GM12864 (cell line): Measurements from ENCODE around the gene MTRF1L.

Experiments used
- DNase-seq: peaks from one replicate; pipeline ENCODE4 v3.0.0-alpha.2; 2011; ENCODE audit warnings: low read depth
- H3K4me3 ChIP-seq: 2 replicates; pipeline ENCODE4 v1.5.1; 2011; ENCODE audit warnings: mild to moderate bottlenecking, low read depth, low read length, control low read depth
- TF ChIP-seq, protein P1 (sequence below): IDR thresholded peaks from 2 replicates; pipeline ENCODE4 v1.5.1; 2011; ENCODE audit warnings: low read depth, mild to moderate bottlenecking, moderate library complexity, low read length, control low read depth, inconsistent platforms; ENCODE audit errors: missing control alignments

MTRF1L gene

DNA sequence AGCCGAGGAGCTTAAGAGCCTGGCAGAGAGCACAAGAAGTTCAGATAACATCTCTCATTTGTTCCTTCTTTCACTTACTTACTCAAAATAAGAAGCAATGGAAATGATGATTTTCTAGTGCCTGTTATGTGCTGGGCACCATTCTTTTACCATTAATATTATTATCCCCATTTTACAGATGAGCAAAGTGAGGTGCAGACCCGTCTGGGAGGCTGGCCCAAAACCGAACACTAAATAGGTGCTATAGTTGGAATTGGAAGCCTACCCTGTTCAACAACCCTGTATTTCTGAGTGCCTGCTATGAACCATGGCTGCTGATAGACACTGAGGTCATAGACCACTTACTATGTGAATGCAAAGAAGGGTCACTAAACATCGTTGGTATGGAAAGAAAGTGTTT lies 25.0 kb upstream of the MTRF1L start:
- DNase-seq, result no peak
- no peak overlapping the region for H3K4me3 ChIP-seq
- TF ChIP-seq, protein P1, sequence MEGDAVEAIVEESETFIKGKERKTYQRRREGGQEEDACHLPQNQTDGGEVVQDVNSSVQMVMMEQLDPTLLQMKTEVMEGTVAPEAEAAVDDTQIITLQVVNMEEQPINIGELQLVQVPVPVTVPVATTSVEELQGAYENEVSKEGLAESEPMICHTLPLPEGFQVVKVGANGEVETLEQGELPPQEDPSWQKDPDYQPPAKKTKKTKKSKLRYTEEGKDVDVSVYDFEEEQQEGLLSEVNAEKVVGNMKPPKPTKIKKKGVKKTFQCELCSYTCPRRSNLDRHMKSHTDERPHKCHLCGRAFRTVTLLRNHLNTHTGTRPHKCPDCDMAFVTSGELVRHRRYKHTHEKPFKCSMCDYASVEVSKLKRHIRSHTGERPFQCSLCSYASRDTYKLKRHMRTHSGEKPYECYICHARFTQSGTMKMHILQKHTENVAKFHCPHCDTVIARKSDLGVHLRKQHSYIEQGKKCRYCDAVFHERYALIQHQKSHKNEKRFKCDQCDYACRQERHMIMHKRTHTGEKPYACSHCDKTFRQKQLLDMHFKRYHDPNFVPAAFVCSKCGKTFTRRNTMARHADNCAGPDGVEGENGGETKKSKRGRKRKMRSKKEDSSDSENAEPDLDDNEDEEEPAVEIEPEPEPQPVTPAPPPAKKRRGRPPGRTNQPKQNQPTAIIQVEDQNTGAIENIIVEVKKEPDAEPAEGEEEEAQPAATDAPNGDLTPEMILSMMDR, result no peak

DNA sequence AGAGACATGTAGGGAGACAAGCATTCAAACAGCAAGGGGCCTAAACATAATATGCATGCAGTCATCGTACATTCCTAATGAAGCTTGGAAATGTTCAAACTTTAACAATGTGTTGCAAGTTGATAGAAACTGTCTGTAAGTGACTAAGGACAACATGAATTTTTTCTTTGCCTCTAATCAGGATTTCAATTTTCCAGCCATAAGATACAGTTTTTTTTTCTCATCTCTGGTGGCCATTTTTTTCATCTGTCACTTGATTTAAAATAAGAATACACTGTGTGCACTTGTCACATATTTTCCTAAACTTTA lies 22.2 kb upstream of the MTRF1L start:
- TF ChIP-seq, protein P1, result no peak
- no peak for DNase-seq
- H3K4me3 ChIP-seq, result no peak overlapping the region

DNA sequence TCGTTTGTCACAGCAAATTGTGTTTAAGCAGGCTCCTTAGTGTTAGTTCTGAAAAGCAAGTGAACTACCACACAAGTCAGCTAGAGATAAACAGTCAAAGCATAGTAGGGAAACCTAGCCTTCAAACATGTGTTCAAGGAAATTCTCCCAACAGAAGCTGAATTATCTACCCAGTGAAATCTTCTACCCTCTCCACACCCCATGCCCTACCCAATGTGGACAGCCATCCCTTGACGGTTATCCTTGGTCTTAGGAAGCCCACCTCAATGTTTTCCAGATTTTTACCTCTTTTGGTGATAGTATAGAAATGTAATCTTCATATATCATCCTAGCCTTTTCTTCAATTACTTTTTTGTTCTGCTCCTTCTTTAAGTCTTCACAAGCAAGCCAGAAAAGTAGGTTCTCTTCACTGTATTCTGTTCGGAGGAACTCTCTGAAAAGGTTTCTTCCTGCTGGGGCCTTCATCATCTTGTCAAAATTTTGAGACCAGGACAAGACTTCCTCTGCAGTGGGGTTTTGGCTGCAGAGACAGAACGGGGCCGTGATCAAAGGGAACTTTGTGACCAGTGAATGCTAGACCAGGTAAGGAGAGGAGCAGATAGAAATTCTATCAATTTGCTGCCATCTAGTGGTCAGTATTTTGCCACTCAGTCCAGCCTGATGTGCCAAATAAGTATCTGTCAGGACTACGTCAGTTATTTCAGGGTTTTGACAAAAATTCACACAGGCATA lies 21.6 kb upstream of the MTRF1L start:
- TF ChIP-seq, protein P1, result peak; percentile 78
- no peak overlapping the region for H3K4me3 ChIP-seq
- peak; percentile 40 for DNase-seq

DNA sequence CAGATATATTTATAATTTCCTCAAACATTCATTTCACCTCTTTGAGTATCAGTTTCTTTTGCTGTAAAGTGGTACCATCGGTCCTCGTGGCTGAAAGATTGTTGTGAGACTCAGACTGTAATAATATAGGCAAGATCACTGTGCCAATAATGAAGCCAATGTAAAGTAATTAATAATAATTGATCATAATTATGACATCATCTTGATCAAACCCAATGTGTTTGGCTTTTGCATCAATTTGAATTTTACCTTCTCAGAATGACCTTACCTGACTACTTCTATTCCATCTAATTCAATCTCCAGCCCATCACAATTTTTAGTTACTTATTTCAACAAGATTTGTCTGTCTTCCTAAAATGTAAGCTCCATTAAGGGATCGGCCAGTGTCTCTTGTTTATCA lies 15.8 kb upstream of the MTRF1L start:
- H3K4me3 ChIP-seq, result no peak overlapping the region
- TF ChIP-seq, protein P1, result no peak
- DNase-seq, result no peak

DNA sequence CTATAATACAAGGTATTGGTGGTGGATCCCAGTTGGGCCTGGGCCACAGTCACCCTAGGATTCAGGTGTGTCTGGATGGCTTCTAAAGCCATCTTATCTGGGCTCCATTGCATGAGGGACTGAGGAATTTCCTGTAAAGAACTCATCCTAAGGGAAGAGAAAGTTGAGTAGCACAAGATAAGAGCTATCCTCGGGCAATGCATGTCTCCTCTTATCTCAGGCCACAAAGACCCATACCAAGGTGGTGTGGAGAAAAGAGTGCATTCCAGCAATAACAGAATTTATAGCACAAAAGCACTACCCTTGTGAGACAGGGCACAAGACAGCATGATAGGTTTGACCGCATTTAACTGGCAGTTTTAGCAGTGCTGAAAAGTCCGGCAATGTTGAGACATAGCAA lies 14.3 kb upstream of the MTRF1L start:
- TF ChIP-seq, protein P1, result no peak
- no peak overlapping the region for H3K4me3 ChIP-seq
- no peak for DNase-seq

DNA sequence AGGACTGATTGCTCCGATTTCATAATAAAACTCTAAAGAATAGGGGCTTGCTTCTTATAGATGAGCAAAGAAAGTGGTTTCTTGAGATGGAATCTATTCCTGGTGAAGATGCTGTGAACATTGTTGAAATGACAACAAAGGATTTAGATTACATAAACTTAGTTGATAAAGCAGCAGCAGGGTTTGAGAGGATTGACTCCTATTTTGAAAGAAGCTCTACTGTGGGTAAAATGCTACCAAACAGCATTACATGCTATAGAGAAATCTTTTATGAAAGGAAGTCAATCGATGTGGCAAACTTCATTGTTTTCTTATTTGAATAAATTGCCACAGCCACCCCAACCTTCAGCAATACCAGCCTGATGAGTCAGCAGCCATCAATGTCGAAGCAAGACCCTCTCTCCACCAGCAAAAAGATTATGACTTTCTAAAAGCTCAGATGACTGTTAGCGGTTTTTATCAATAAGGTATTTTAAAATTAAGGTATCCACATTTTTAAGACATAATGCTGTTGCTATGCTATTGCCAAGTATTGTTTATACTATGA lies 12.7 kb upstream of the MTRF1L start:
- TF ChIP-seq, protein P1, result no peak
- no peak overlapping the region for H3K4me3 ChIP-seq
- DNase-seq, result no peak

DNA sequence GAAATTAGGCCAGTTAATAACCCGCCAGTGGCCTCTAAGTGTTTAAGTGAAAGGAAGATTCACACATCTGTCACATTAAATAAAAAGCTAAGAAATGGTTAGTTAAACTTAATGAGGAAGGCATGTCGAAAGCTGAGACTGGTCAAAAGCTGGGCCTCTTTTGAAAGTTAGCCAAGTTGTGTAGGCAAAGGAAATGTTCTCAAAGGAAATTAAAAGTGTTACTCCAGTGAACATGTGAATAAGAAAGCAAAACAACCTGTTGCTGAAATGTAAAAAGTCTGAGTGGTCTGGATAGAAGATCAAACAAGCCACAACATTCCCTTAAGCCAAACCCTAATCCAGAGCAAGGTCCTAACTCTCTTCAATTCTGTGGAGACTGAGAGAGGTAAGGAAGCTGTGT lies 10.9 kb upstream of the MTRF1L start:
- TF ChIP-seq, protein P1, result no peak

More for the DNA sequence above, 10.9 kb upstream of the MTRF1L start:
- H3K4me3 ChIP-seq, result no peak overlapping the region
- DNase-seq, result no peak
